GM19468 (cell line): Measurements from ENCODE around the gene DHCR24.
"Not testable (repeated sequence)": the region's sequence is repeated elsewhere in the genome, so short reads cannot be mapped to it uniquely, and the experiment has no call there.

Experiments
- ATAC-seq: cut with Tn5 transposase; IDR thresholded peaks from one replicate; pipeline ENCODE4 v1.9.1; 2021; ENCODE audit warnings: mild to moderate bottlenecking, moderate library complexity, moderate number of reproducible peaks; ENCODE audit not compliant: unreplicated experiment; ENCODE audit errors: extremely low read depth

The DHCR24 gene

DNA sequence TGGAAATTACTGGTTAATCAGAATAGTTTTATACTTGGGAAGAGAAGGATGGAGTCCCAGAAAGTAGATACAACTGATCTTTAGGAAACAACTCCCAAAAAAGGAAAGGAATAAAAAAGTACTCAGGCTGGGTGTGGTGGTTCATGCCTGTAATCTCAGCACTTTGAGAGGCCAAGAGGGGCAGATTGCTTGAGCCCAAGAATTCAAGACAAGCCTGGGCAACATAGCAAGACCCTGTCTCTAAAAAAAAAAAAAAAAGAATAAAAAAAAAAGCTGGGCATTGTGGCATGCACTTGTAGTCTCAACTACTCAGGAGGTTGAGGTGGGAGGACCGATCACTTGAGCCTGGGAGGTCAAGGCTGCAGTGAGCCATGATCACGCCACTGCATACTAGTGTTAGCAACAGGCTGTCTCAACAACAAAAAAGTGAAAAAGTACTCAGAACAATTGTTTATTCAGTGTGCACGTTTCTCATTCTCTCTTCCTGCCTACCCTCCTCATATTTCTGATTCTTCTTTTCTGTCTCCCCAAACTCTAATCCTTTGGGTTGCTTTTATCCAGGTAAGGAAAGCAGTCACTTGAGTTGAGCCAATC is 2.2 kb upstream of the DHCR24 start:
- ATAC-seq: no peak

DNA sequence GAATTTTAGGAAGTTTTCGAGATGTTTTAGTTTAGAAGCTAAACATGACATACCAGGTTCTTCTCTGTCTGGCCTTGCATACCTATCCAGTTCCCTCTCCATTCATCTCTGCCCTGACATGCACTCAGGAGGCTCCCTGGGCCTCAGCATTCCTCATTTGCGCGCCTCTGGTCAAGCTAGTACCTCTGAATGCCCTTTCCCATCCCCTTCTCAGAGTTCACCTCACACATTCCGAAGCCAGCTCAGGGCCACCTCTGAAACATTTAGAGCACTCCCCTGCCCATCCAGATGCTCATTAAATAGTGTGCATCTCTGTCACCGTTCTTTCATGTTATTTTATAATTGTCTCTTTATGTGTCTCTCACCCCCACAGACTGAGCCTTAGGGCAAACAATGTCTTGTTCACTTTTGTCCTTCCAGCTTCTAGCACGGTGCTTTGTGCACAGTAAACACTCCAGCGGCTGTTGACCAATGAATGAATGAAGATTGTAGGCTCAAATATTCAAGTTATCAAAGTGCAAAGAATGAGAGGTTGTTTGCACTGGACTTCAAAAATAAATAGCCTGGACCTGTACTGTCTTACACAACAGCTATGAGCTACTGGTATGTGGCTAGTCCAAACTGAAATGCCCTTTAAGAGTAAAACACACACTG is 1.2 kb upstream of the DHCR24 start:
- ATAC-seq: no peak

DNA sequence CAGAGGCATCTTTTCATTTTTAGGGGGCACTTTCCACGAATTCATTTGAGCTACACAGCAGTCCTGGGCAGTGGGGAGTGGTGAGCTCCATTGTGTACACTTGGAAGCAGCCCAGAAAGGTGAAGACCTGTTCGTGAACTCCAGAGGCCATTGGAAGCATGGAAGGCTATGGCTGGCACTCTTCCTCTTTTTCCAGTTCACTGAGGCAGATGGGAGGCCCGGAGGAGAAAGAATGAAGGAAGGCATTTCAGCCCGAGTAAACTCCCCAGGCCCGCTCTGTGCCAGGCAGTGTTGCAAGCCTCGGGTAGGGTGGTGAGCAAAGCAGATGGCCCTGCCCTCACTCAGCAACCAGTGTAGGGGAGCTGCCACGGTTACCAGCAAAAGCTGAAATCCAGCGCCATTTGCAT is 673 bp upstream of the DHCR24 start:
- no peak for ATAC-seq

DNA sequence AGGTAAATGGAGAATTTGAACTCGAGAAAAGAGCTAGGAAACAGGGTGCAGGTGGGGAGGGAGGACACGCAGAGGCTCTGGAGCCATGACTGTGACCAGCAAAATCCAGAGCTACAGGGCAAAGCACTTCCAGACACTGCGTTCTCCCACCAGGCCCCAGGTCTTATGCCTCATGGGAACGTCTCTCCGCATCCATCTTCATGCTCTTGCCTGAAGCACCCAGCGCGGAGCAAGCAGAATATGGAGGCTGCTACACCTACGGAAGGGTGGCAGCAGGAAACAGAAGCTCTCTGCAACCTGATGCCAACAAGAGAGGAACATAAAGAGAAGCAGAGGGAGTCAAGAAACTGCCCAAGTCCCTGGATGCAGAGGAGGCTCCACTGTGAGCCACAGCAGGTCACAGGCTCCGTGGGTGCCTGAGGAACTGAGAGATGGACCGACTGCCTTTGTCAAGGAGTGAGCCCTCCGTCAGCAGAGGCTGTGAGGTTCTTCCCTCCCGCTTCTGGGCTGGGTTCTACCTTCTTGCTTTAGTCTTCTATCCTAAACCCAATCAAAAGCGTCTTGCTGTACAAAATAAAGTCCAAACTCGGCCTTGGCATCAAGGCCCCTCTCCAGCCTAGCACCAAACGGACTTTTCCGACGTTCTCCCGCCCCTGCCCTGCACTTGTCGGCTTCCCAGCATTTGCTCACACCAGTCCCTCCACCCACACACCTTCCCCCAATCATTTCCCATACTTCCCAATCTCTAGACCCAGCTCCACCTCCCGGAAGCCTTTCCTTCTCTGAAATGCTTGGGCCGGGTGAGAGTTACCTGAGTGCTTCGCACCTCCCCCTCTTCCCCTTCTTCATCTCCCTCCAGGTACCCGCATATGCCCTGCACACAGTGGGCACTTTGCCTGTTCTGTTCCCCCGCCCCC is 930 bp downstream of the DHCR24 start:
- no peak for ATAC-seq

DNA sequence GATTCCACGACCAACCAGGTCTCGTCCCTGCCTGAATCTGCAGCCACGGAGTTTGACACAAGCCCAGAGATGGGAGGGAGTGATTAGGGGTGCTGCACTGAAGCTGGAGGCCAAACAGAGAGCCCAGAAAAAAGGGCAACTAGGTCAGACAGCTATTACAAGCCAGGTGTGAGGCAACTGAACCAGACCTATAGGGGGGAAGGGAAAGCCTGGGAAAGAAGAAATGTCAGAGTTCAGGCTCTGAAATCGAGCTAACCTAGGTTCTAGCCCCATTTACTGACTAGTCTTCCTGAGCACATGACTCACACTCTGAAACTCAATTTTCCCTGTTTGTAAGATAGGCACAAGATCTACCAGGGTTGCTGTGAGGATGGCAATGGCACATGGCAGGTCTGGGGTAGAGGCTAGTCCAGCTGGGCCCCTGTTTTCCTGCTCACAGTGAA is 1.7 kb downstream of the DHCR24 start:
- ATAC-seq: no peak

DNA sequence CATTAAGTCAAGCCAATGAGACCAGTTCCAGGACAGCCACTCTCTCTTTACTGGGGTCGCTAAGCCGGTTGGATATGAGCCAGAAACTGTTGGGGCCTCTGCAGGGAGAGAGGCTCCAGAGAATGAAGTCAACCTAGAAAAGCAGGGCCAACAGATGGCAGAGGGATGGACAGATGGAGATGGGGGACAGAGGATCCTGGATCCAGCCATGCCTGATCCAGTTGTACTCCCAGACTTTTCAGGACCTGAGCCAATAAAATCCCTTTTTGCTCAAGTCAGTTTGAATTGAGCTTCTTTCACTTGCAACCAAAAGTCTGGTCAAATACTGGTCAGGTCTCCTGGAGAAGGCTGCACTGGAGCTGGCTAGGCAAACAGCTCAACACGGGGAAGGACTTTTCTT is 2.2 kb downstream of the DHCR24 start:
- no peak for ATAC-seq

DNA sequence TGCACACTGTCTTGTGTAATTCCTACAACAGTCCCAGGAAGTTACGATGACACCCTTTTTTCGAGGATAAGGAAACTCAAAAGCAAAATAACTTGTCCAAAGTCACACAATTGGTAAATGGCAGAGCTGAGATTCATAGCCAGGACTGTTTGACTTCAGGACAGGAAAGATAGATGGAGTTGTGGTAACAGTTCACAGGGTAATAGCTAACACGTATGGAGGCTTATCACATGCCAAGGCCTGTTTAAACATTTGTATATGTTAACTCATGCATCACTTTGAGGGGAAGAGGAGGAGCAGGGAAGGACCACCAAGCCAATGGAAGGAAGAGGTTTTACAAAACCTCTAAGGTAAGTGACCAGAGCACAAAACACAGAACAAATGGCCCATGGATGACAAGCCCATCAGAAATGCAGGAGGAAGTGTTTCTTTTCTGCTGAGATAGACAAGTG is 2.8 kb downstream of the DHCR24 start:
- no peak for ATAC-seq

DNA sequence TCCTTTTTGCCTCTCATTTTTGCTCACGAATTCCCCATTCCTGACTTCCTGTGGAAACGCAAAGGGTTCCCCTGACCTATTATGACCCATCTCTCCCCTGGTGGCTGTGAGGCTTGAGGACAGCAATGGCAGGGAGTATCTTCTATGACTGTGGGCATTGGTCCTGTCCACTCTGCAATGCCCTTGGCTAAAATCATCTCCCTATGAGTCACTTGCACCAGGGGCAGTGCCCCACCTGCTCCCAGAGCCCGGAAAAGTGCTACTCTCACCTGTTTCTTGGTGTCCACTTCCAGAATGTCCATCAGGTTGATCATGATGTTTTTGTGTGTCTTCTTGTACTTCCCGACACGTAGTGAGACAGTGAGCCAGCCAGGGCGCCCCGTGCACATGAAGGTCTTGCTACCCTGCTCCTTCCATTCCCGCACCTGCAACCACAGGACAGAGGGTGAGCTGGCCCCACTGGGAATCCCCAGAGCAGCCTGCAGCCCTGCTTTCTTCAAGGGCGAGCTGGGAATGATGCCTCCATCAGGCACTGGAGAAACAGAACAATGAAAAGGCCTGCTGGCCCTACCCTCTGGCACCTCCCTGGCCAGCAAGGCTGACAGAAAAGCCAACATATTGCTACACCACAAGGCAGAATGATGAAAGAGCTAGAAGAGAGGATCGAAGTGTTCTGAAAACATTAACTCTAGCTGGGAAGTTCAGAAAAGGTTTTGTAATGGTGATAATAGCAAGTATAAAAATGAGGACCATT is 3.5 kb downstream of the DHCR24 start:
- no peak for ATAC-seq

DNA sequence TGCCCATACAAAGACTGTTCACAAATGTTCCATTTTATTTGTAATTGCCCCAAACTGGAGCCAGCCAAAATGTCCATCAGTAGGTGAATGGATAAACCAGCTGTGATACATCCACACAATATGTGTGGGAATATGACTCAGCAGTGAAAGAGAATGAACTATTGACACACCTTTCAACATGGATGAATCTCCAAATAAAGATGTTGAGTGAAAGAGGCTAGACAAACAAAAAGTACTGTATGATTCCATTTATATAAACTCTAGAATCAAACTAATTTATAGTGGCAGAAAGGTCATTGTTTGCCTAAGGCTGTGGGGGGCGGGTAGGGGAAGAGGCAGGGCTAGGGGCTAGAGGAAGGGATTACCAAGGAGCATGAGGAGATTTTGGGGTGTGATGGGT is 4.5 kb downstream of the DHCR24 start:
- ATAC-seq: no peak

DNA sequence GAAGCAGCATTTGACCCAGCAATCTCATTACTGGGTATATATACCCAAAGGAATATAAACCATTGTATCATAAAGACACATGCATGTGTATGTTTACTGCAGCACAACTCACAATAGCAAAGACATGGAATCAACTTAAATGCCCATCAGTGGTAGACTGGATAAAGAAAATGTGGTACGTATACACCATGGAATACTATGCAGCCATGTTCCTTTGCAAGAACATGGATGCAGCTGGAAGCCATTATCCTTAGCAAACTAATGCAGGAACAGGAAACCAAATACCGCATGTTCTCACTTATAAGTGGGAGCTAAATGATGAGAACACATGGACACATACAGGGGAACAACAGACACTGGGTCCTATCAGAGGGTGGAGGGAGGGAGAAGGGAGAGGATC is 5.4 kb downstream of the DHCR24 start:
- not testable (repeated sequence) for ATAC-seq

DNA sequence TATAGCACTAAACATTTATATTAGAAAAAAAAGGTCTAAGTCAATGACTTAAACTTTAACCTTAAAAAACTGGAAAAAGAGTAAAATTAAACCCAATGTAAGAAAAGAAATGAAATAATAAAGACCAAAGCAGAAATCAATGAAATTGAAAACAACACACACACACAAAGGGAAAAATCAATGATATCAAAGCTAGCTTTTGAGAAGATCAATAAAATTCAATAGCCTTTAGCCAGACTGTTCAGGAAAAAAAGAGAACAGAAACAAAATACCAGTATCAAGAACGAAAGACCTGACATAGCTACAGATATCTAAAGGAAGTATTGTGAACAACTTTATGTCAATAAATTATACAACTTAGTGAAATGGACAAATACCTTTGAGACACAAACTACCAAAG is 7.1 kb downstream of the DHCR24 start:
- ATAC-seq: no peak

DNA sequence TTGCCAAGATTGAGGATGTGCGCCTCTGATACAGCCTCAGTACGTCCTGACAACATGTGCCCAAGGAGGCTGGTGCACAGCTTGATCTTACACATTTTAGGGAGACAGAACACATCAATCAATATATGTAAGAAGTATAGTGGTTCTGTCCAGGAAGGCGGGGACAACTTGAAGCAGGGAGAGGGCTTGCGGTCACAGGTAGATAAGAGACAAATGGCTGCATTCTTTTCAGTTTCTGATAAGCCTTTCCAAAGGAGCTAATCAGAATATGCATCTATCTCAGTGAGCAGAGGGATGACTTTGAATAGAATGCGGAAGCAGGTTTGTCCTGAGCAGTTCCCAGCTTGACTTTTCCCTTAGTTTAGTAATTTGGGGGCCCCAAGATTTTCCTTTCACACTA is 10.2 kb downstream of the DHCR24 start:
- ATAC-seq: no peak

DNA sequence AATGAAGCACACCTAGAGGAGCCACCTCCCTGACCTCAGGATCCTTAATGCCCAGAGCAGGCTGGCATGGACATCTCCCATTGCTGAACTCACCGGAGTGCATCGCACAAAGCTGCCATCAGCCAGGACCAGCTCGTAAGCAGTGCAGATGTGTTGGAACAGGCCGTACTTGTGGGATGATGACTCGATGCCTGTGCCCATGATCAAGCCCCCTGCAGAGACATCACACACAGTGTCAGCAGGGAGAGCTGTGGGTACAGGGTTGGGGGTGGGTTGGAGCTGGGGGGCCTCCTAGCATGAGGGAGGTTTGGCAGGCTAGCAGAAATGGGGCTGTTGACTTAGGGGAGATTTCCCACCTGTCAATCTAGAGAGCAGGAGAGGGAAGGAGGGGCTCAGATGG is 12.0 kb downstream of the DHCR24 start:
- no peak for ATAC-seq

DNA sequence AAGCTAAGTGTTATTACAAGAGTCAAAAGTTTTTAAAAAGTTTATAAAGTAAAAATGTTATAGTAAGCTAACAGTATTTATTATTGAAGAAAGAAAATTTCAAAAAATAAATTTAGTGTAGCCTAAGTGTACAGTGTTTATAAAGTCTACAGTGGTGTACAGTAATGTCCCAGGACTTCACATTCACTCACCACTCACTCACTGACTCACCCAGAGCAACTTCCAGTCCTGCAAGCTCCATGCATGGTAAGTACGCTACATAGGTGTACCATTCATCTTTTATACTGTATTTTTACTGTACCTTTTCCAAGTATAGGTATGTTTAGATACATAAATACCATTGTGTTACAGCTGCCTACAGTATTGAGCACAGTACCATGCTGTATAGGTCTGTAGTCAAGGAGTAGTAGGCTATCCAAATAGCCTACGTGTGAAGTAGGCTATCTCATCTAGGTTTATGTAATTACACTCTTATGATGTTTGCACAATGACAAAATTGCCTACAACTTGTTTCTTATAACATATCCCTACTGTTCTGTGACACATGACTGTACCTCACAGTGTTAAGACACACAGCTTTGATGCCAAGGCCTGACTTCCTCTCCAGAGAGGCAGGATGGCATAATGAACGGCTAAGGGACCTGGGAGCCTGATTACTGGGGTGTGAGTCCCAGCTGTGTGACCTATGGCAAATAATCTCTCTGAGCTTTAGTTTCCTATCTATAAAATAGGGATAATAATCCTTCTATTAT is 12.7 kb downstream of the DHCR24 start:
- ATAC-seq: no peak

DNA sequence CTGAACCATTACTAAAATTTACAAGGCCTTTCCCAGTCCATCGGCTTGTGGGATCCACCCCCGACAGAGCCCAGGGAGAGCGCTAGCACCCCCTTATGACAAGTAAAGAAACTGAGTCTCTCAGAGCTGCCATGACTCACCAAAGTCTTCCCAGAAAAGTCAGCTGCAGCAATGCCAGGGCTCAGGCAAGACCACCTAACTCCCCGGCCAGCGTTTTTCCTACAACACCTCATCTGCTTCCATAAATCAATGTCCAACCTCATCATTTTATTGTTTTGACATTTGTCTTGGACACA is 15.0 kb downstream of the DHCR24 start:
- no peak for ATAC-seq

DNA sequence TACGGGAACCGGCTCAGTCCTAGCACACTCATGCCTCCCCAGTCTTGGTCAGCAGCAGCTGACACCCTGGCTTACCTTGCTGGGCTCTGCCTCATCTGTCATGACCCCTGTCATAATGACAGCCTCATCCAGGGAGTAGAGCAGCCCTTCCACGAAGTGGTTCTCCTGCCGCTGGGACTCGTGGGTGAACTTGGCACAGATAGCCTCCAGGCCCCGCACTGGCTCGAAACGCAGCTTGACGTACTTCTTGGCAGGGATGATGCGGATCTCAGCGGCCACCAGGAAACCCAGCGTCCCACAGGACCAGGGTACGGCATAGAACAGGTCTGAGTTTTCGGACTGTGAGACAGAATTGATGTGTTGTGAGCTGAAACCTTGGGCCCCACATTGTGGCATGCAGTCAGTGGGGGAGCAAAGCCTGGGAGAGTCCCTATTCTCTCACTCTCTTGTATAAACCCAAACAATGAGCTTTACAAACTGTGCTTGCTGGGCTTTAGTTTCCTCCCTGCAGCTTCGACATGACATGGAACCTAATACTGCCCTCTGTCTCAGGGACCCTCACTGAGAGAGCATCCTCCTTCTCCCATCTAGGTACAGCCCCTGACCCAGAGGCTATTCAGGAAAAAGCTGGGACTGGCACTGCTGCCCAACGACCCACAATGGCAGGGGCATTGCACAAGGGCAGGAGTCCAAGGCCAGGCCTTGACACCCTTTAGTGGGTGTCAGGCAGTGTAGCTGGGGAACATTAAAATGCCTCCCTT is 15.5 kb downstream of the DHCR24 start:
- no peak for ATAC-seq

DNA sequence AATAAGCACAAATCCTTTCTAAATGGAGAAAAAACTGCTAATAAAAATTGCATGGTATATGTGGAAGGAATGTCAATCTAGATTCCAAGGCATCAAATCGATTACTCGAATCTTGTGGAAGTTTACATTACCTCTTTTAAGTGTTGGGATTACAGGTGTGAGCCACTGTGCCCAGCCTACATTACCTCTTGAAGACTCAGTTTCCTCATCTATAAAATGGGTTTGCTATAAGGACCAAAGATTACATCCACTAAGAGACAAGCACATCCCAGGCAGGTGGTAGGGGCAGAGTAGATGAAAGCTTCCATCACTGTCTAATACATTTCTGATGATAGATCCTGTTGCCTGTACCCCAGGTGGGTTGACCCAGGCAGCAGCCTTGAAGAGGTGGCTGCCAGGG is 16.1 kb downstream of the DHCR24 start:
- ATAC-seq: no peak

DNA sequence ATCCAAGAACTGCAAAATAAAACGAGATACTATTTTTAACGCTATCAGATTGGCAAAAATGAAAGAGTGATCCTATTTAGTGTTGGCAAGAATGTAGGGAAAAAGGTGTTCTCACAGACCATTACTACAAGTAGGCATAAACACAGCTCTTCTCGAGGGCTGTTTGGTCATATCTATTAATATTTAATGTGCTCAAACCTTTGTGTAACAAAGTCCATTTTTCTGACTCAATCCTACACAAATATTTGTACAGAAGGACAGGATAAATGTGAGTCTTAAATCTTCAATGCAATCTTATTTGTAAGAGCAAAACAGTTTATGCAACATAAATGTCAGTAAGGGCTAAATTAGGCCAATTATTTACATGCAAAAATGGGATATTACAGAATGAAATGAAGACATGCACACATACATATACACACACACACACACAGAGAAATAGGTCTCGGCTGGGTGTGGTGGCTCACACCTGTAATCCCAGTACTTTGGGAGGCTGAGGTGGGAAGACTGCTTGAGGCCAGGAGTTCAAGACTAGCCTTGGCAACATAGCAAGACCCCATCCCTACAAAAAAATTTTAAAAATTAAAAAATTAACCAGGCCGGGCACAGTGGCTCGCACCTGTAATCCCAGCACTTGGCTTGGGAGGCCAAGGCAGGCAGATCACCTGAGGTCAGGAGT is 17.7 kb downstream of the DHCR24 start:
- no peak for ATAC-seq

DNA sequence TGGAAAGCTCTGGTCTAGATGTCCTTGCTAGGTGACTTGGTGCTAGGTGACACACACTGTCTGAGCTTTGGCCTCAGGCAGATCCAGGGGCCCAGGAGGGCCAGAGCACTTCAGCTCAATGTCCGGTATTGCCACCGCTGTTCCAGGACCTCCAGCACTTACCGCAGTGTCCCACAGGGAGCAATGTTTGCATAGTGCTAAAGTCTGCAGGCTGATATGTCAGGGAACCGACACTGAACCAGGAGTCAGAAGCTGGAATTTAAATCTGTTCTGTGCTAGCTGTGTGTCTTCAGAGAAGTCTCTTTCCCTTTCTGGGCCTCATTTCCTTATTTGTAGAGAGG is 19.3 kb downstream of the DHCR24 start:
- ATAC-seq: no peak
